ENCODE data around the gene SFTPA2.
"Not testable (repeated sequence)": the region's sequence is repeated elsewhere in the genome, so short reads cannot be mapped to it uniquely, and the experiment has no call there.

Gene SFTPA2

GRCh38 chr10:79509934-79510508 is 50.2 kb downstream of the SFTPA2 start:
- DNase-seq, result not testable (repeated sequence)

GRCh38 chr10:79509306-79509933 is 50.8 kb downstream of the SFTPA2 start:
- DNase-seq, result not testable (repeated sequence)

- not testable (repeated sequence) for DNase-seq
Observed at GRCh38 chr10:79508245-79508644, 52.0 kb downstream of the SFTPA2 start.

- no peak for DNase-seq
Observed at GRCh38 chr10:79507440-79508167, 52.6 kb downstream of the SFTPA2 start.

Measured in NCI-H524 treated with DMSO at 0.1 percent for 48 hours (cell line).